ENCODE results near the gene KANSL1.

Gene KANSL1

DNA sequence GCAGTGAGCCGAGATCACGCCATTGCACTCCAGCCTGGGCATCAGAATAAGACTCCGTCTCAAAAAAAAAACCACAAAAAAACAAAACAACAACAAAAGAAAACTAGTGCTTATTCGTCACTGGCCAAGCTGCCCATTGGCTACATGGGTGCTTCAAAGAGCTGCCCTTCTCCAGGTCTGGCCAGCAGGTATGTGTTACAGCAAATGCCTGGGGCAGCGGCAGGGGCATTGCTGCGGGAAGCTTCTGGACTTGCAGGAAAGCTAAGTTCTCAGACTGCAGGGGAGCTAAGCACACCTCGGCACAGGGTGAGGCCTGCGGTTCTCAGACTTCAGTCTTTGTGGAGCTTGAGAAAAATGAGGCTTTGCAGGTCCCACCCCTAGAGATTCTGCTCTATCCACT is 198.2 kb downstream of the KANSL1 start:
- no peak for DNase-seq

DNA sequence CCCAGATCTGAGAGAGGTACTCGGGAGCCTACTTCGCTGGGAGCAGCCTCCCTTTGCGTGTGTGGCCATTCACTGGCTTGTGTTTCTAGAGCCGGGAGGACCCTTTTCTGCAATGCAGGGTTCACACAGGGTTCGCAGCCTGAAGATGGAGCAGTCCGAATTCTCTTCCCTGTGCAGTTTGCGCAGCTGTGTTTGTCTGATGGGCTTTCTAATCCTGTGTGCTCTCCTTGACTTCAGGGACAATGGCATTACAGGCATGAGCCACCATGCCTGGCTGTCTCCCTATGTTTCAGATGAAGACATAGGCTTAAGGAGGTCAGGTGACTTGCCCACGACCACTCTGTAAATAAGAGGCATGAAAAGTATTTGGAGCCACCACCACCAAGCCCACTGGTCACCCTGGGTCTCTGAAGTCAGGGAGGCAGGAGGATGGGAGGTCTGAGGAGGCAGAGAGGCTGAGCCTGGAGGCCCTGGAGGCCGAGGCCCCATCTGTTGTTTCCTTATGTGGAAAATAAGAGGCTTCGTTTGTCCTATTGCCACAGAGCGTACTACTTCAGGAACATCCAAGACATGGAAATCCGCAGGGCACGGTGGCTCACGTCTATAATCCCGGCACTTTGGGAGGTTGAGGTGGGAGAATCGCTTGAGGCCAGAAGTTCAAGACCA is 199.1 kb downstream of the KANSL1 start:
- DNase-seq: no peak

DNA sequence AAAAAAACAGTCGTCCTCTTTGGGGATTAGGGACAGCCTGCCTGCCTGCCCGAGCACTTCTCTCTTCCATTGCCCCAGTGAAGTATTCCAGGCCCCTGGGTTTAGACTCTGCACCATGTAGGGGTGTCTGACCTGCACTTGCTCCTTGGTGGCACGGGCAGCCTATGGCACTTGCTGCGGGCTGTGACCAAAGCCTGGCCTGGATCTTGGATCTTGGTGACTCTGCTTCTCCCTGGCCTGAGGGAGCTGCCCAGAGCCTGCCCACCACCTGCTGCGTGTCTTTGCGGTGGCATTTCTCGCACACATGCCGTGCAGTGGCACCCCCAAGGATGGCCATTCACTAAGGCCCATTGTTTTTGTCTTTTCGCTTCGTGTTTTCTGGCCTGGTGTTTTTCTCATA is 200.3 kb downstream of the KANSL1 start:
- no peak for DNase-seq

DNA sequence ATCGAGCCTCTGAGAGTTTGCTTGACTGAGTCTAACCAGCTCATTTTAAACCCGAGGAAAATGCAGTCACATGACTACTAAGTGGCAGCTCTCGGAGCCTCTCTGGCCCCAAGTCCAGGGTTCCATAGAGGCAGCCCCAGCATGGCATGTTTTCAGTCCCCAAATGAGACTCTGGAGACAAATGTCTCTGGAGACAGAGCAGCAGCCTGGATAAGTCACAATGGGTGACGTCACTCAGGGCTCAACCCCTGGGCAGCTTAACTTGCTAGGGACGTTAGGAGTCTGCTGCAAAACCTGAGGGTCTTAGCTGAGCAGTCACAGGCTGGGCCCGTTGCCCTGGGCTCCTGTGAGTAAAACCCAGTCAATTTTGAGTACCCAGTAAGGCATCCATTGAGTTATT is 201.1 kb downstream of the KANSL1 start:
- no peak for DNase-seq

DNA sequence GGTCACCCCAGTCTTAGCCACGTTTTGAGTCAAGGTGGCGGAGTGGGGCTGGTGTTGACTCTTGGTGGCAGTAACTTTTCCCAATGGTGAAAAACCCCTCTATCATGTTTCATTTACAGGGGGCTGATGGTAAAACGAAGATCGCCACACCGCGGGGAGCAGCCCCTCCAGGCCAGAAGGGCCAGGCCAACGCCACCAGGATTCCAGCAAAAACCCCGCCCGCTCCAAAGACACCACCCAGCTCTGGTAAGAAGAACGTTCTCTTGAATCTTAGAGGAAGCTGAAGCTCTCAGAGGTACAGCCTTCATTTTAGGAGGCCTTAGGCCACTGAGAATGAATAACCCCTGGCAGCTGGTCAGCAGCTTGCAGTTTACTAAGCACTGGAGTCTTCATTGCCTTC is 201.9 kb downstream of the KANSL1 start:
- DNase-seq: no peak

DNA sequence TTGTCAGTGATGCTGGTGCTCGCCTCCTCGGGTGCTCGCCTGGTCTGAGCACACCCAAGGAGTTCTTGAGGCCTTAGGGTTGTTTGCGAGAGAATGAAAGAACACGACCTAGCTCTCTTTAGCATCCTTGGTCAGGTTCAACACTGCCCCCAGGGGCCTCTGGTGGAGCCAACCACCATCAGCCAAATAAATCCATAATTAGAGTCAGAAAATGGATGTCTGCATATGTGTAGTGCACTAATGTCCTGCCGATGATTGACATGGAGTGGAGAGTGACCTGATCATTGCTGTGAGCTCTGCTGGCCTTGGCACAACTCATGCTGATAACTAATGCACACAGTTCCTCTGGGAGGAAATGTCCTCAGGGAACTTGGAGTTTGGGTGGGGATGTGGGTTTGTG is 202.3 kb downstream of the KANSL1 start:
- DNase-seq: no peak

DNA sequence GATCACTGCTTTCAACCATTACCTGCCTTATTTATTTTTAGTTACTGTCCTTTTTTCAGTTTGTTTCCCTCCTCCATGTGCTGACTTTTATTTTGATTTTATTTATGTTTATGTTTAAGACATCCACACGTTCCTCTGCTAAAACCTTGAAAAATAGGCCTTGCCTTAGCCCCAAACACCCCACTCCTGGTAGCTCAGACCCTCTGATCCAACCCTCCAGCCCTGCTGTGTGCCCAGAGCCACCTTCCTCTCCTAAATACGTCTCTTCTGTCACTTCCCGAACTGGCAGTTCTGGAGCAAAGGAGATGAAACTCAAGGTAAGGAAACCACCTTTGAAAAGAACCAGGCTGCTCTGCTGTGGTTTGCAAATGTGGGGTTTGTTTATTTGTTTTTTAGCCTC is 203.5 kb downstream of the KANSL1 start:
- no peak for DNase-seq

DNA sequence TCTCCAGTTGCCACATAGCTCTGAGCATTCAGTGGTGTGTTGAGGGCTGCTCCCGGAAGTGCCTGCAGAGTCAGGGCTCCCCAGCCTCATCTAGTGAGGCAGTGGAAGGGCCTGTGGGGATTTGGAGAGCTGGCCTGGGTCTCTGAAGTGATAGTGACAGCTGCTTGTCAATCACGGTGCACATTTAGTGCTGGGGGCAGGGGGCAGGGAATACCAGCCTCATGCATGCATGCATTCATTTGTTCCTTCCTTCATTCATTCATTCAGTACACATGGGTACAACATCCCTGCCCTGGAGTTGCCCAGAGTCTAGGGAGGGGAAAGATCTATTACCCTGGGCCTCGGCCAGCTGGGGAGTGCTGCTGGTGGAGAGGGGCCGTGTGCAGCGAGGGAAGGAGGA is 205.5 kb downstream of the KANSL1 start:
- no peak for DNase-seq

DNA sequence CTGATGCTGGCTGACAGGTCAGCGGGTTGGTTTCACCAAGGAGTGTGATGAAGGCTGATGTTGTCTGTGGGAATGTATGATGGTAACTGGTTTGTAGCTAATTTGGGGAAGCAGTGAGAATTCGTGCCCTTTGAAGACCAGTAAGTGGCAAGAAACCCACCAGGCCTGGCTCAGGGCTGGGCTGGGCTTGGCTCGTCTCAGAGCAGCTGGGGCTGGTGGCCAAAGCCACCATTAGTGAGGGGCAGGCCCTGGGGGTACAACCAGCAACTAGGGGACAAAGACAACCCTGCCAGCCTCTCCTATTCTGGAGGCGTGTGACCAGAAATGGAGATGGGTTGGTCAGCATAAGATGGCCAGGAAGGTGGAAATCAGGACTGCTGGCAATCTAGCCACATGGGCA is 207.2 kb downstream of the KANSL1 start:
- no peak for DNase-seq

DNA sequence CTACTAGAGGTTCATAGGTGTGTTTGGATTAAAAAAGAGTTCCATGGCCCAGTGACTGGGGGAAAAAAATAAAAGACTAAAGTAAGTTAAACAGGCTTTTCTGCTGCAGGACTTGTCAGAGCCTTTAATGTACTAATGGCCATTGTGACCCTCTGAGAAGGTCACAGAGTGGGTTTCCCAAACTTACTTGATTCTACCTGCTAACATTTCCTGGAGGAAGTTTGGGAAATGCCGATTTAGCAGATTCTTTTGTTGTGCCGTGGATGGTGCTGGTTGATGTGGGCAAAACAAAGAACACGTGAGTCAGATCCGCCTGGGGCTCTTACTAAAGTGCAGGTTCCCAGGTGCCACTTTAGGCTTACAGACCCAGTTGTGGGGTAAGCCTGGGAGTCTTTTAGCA is 207.8 kb downstream of the KANSL1 start:
- no peak for DNase-seq

DNA sequence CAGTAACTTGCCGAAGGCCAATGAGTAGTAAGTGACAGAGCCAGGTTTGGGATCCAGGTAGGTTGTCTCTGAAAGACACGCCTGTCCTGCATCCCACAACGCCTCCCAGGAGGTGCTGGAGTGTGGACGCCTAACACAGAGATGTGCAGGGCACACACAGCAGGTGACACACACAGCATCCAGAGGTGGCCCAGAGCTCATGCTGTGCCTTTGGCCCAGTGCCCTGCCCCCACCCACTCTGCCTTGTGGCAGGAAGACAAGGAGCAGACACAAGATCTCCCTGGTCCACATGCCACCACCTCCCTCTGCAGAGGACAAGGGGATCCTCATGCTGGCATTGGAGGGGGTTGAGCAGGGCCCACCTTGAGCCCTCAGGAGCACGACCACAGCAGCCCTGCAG is 208.9 kb downstream of the KANSL1 start:
- DNase-seq: no peak

DNA sequence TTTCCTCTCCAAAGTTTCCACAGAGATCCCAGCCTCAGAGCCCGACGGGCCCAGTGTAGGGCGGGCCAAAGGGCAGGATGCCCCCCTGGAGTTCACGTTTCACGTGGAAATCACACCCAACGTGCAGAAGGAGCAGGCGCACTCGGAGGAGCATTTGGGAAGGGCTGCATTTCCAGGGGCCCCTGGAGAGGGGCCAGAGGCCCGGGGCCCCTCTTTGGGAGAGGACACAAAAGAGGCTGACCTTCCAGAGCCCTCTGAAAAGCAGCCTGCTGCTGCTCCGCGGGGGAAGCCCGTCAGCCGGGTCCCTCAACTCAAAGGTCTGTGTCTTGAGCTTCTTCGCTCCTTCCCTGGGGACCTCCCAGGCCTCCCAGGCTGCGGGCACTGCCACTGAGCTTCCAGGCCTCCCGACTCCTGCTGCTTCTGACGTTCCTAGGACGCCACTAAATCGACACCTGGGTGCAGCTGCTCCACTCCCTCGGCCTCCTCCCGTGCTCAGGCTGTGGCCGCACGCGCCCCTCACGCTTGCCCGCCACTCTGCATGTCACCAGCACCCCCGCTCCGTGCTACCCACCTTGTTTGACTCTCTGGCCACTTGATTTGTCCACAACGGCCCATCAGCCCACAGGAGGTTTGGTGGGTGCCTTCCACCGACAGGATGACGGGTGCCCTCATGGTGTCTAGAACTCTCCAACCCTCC is 209.5 kb downstream of the KANSL1 start:
- DNase-seq: no peak

DNA sequence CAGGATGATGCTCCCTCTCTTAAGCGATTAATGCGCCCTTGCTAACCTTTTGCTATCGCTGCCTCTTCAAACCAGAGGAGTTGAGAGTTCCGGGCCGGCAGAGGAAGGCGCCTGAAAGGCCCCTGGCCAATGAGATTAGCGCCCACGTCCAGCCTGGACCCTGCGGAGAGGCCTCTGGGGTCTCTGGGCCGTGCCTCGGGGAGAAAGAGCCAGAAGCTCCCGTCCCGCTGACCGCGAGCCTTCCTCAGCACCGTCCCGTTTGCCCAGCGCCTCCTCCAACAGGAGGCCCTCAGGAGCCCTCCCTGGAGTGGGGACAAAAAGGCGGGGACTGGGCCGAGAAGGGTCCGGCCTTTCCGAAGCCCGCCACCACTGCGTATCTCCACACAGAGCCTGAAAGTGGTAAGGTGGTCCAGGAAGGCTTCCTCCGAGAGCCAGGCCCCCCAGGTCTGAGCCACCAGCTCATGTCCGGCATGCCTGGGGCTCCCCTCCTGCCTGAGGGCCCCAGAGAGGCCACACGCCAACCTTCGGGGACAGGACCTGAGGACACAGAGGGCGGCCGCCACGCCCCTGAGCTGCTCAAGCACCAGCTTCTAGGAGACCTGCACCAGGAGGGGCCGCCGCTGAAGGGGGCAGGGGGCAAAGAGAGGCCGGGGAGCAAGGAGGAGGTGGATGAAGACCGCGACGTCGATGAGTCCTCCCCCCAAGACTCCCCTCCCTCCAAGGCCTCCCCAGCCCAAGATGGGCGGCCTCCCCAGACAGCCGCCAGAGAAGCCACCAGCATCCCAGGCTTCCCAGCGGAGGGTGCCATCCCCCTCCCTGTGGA is 210.2 kb downstream of the KANSL1 start:
- no peak for DNase-seq

DNA sequence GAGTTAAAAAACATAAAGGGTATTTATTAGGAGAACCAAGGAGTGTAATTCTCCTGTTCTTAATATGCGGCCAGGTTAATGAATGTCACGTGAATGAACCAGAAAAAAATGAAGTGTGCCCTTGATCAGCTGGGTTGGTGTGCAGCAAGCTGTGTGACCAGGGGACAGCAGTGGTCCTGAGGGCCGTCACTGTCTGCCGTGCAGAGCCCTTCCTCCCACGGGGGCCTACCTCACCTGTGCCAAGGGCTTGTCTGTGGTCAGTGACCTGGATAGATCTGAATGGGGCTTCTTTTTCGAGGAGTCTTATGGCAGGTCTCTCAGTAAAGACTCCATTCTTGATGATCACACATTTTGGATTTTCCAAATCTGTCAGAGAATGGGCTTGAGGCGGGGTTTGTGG is 211.9 kb downstream of the KANSL1 start:
- DNase-seq: no peak

DNA sequence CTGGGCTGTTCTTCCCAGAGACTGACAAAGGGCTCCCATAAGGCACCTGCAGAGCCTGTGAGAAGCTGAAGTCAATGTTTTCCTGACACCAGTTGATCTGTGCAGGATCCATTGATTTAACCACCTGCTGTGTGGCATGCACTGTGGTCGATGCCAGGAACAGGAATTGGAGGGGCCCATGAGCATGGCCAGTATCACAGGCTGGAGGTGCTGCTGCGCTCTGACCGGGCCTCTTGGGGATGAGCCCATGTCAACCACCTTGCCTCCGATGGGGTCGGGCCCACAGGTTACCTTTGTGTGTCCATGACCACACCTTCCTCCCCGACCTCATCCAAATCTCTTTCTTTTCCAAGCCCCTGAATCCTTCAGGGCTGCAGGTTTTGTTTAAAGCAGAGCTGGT is 212.4 kb downstream of the KANSL1 start:
- no peak for DNase-seq
